Immature natural killer cell (primary cell): Measurements from ENCODE around the gene NBAS. TPM values are rescaled to one million over a fixed set of nuclear protein-coding genes. Genes with fewer than 3 reads are reported as not detected.
A peak's percentile ranks its signal among the peaks of the same experiment; 100 is the strongest.

Experiments used
- DNase-seq, 3 donors: peaks; one replicate each; pipeline ENCODE4 v3.0.0; 2022; ENCODE audit warnings: mixed read lengths in 1 of 3
- H3K27ac Mint-ChIP-seq, 6 donors: one replicate each; pipeline ENCODE4 v1.8.0; 2020; ENCODE audit warnings: mixed read lengths in 6 of 6, mild to moderate bottlenecking in 5 of 6, inconsistent platforms in 4 of 6, moderate library complexity in 3 of 6
- H3K27me3 Mint-ChIP-seq, 3 donors: one replicate each; pipeline ENCODE4 v1.8.0; 2020 to 2021; ENCODE audit warnings: low read depth in 3 of 3, mild to moderate bottlenecking in 3 of 3, mixed read lengths in 3 of 3, moderate library complexity in 3 of 3, inconsistent platforms in 1 of 3
- H3K36me3 Mint-ChIP-seq, 3 donors: one replicate each; pipeline ENCODE4 v1.8.0; 2020; ENCODE audit warnings: mixed read lengths in 3 of 3, inconsistent platforms in 2 of 3, mild to moderate bottlenecking in 2 of 3
- H3K4me1 Mint-ChIP-seq, 2 donors: one replicate each; pipeline ENCODE4 v1.8.0; 2020; ENCODE audit warnings: inconsistent platforms in 2 of 2, mild to moderate bottlenecking in 2 of 2, mixed read lengths in 2 of 2, moderate library complexity in 1 of 2
- H3K4me3 Mint-ChIP-seq, 5 donors: one replicate each; pipeline ENCODE4 v1.8.0; 2020; ENCODE audit warnings: mild to moderate bottlenecking in 5 of 5, mixed read lengths in 5 of 5, inconsistent platforms in 3 of 5, moderate library complexity in 3 of 5
- H3K9me3 Mint-ChIP-seq, 6 donors: one replicate each; pipeline ENCODE4 v1.8.0; 2020; ENCODE audit warnings: mild to moderate bottlenecking in 6 of 6, mixed read lengths in 6 of 6, inconsistent platforms in 4 of 6, moderate library complexity in 3 of 6
- polyA plus RNA-seq, 3 donors: library from polyadenylated mRNA; unstranded; fragments of 300-500 nt; fragmentation: Illumina TruSeq; gene quantifications; one replicate each; pipeline ENCODE4 v1.2.3, GENCODE V29; 2021

NBAS gene
- polyA plus RNA-seq, 3 donors from 2014 or later = 10.8 to 21.0 (median 11.6) TPM

- Mint-ChIP-seq H3K4me3 (no peak overlapping the region), H3K27me3 (no peaks in the 10 kb centered on the region), H3K9me3 (peaks cover 0 to 2% (median 0%) of the 10 kb centered on the region in 6 donors), H3K27ac (no peak overlapping the region), H3K36me3 (peaks cover 6 to 13% (median 10%) of the 10 kb centered on the region in 3 donors), H3K4me1 (no peaks in the 10 kb centered on the region)
- no peak for DNase-seq
Observed at GRCh38 chr2:15195813-15196212, 365.3 kb downstream of the NBAS start.

GRCh38 chr2:15191789-15192188 lies 369.3 kb downstream of the NBAS start:
- Mint-ChIP-seq H3K9me3 (no peaks in the 10 kb centered on the region), H3K4me3 (no peak overlapping the region)
- no peak for DNase-seq

GRCh38 chr2:15189216-15189615 lies 371.9 kb downstream of the NBAS start:
- Mint-ChIP-seq H3K27ac (no peak overlapping the region), H3K4me1 (no peaks in the 10 kb centered on the region)

More at GRCh38 chr2:15191789-15192188, 369.3 kb downstream of the NBAS start:
- H3K36me3 Mint-ChIP-seq = peaks cover 10 to 28% (median 19%) of the 10 kb centered on the region in 3 donors
- H3K27me3 Mint-ChIP-seq = no peaks in the 10 kb centered on the region
- H3K4me1 Mint-ChIP-seq = no peaks in the 10 kb centered on the region
- H3K27ac Mint-ChIP-seq = no peak overlapping the region

GRCh38 chr2:15187702-15188101 lies 373.4 kb downstream of the NBAS start:
- no peaks in the 10 kb centered on the region for H3K9me3 Mint-ChIP-seq
- no peaks in the 10 kb centered on the region for H3K27me3 Mint-ChIP-seq
- H3K4me3 Mint-ChIP-seq = no peak overlapping the region
- no peaks in the 10 kb centered on the region for H3K4me1 Mint-ChIP-seq
- DNase-seq = no peak
- H3K27ac Mint-ChIP-seq = no peak overlapping the region
- peaks cover 13 to 48% (median 25%) of the 10 kb centered on the region in 3 donors for H3K36me3 Mint-ChIP-seq

More at GRCh38 chr2:15189216-15189615, 371.9 kb downstream of the NBAS start:
- DNase-seq = no peak
- Mint-ChIP-seq H3K27me3 (no peaks in the 10 kb centered on the region), H3K9me3 (no peaks in the 10 kb centered on the region), H3K4me3 (no peak overlapping the region), H3K36me3 (peaks cover 13 to 40% (median 22%) of the 10 kb centered on the region in 3 donors)

GRCh38 chr2:15186118-15186517 lies 375.0 kb downstream of the NBAS start:
- H3K36me3 Mint-ChIP-seq = peaks cover 17 to 58% (median 32%) of the 10 kb centered on the region in 3 donors
- H3K4me1 Mint-ChIP-seq = peaks cover 0 to 1% of the 10 kb centered on the region in 2 donors
- no peak overlapping the region for H3K4me3 Mint-ChIP-seq
- DNase-seq = no peak
- no peak overlapping the region for H3K27ac Mint-ChIP-seq
- peaks cover 0 to 3% (median 0%) of the 10 kb centered on the region in 3 donors for H3K27me3 Mint-ChIP-seq
- no peaks in the 10 kb centered on the region for H3K9me3 Mint-ChIP-seq

- Mint-ChIP-seq H3K27ac (no peak overlapping the region), H3K27me3 (peaks cover 0 to 5% (median 3%) of the 10 kb centered on the region in 3 donors), H3K4me1 (peaks cover 3 to 16% of the 10 kb centered on the region in 2 donors), H3K36me3 (peaks cover 17 to 53% (median 30%) of the 10 kb centered on the region in 3 donors), H3K9me3 (no peaks in the 10 kb centered on the region), H3K4me3 (no peak overlapping the region)
- no peak for DNase-seq
Observed at GRCh38 chr2:15184491-15184890, 376.6 kb downstream of the NBAS start.

GRCh38 chr2:15182275-15182674 lies 378.9 kb downstream of the NBAS start:
- DNase-seq = no peak
- H3K9me3 Mint-ChIP-seq = no peaks in the 10 kb centered on the region
- peaks cover 3 to 11% (median 5%) of the 10 kb centered on the region in 3 donors for H3K27me3 Mint-ChIP-seq
- peaks cover 17 to 40% (median 22%) of the 10 kb centered on the region in 3 donors for H3K36me3 Mint-ChIP-seq
- peaks cover 22 to 38% of the 10 kb centered on the region in 2 donors for H3K4me1 Mint-ChIP-seq
- no peak overlapping the region for H3K4me3 Mint-ChIP-seq
- no peak overlapping the region for H3K27ac Mint-ChIP-seq

- Mint-ChIP-seq H3K36me3 (peaks cover 12 to 34% (median 24%) of the 10 kb centered on the region in 3 donors), H3K27ac (no peak overlapping the region), H3K27me3 (peaks cover 3 to 11% (median 5%) of the 10 kb centered on the region in 3 donors), H3K4me1 (peaks cover 32 to 48% of the 10 kb centered on the region in 2 donors), H3K4me3 (no peak overlapping the region), H3K9me3 (no peaks in the 10 kb centered on the region)
- no peak for DNase-seq
Observed at GRCh38 chr2:15181092-15181745, 379.9 kb downstream of the NBAS start.

GRCh38 chr2:15180379-15180778 lies 380.8 kb downstream of the NBAS start:
- Mint-ChIP-seq H3K36me3 (peaks cover 9 to 40% (median 30%) of the 10 kb centered on the region in 3 donors), H3K4me3 (no peak overlapping the region), H3K4me1 (peaks cover 32 to 54% of the 10 kb centered on the region in 2 donors)

GRCh38 chr2:15178946-15179345 lies 382.2 kb downstream of the NBAS start:
- Mint-ChIP-seq H3K27ac (peak overlapping the region in 5 of 6 donors; percentile 13 to 69 (median 29)), H3K4me3 (peak overlapping the region; percentile 23 to 84 (median 72)), H3K9me3 (no peaks in the 10 kb centered on the region), H3K27me3 (peaks cover 3 to 11% (median 5%) of the 10 kb centered on the region in 3 donors), H3K36me3 (peaks cover 7 to 37% (median 23%) of the 10 kb centered on the region in 3 donors), H3K4me1 (peaks cover 32 to 54% of the 10 kb centered on the region in 2 donors)
- peak; percentile 48 to 63 (median 53) for DNase-seq

More at GRCh38 chr2:15180379-15180778, 380.8 kb downstream of the NBAS start:
- H3K27me3 Mint-ChIP-seq = peaks cover 3 to 11% (median 5%) of the 10 kb centered on the region in 3 donors
- H3K9me3 Mint-ChIP-seq = no peaks in the 10 kb centered on the region
- no peak for DNase-seq
- no peak overlapping the region for H3K27ac Mint-ChIP-seq

GRCh38 chr2:15177103-15177502 lies 384.0 kb downstream of the NBAS start:
- peaks cover 7 to 22% (median 21%) of the 10 kb centered on the region in 3 donors for H3K36me3 Mint-ChIP-seq
- H3K27me3 Mint-ChIP-seq = peaks cover 3 to 11% (median 5%) of the 10 kb centered on the region in 3 donors
- DNase-seq = peak; percentile 57 to 75 (median 62)
- no peaks in the 10 kb centered on the region for H3K9me3 Mint-ChIP-seq
- peak overlapping the region; percentile 15 to 63 (median 44) for H3K4me3 Mint-ChIP-seq
- H3K27ac Mint-ChIP-seq = peak overlapping the region in 3 of 6 donors; percentile 1 to 56 (median 55)
- H3K4me1 Mint-ChIP-seq = peaks cover 32 to 54% of the 10 kb centered on the region in 2 donors

GRCh38 chr2:15176604-15177003 lies 384.5 kb downstream of the NBAS start:
- peaks cover 3 to 11% (median 5%) of the 10 kb centered on the region in 3 donors for H3K27me3 Mint-ChIP-seq
- DNase-seq = no peak
- H3K36me3 Mint-ChIP-seq = peaks cover 7 to 22% (median 21%) of the 10 kb centered on the region in 3 donors
- H3K4me3 Mint-ChIP-seq = peak overlapping the region in 4 of 5 donors; percentile 15 to 63 (median 49)
- H3K27ac Mint-ChIP-seq = peak overlapping the region in 3 of 6 donors; percentile 34 to 55 (median 48)
- no peaks in the 10 kb centered on the region for H3K9me3 Mint-ChIP-seq
- H3K4me1 Mint-ChIP-seq = peaks cover 32 to 54% of the 10 kb centered on the region in 2 donors

- no peak overlapping the region for H3K27ac Mint-ChIP-seq
- H3K4me1 Mint-ChIP-seq = peaks cover 29 to 39% of the 10 kb centered on the region in 2 donors
- peaks cover 5 to 29% (median 16%) of the 10 kb centered on the region in 3 donors for H3K36me3 Mint-ChIP-seq
- peaks cover 3 to 6% (median 5%) of the 10 kb centered on the region in 3 donors for H3K27me3 Mint-ChIP-seq
- H3K9me3 Mint-ChIP-seq = no peaks in the 10 kb centered on the region
- H3K4me3 Mint-ChIP-seq = no peak overlapping the region
- DNase-seq = no peak
Observed at GRCh38 chr2:15174567-15174966, 386.6 kb downstream of the NBAS start.

GRCh38 chr2:15173501-15173900 lies 387.6 kb downstream of the NBAS start:
- Mint-ChIP-seq H3K36me3 (peaks cover 8 to 33% (median 26%) of the 10 kb centered on the region in 3 donors), H3K4me1 (peaks cover 20 to 28% of the 10 kb centered on the region in 2 donors), H3K4me3 (no peak overlapping the region), H3K27me3 (peaks cover 0 to 3% (median 2%) of the 10 kb centered on the region in 3 donors), H3K27ac (no peak overlapping the region), H3K9me3 (no peaks in the 10 kb centered on the region)
- no peak for DNase-seq
